Skin of body (tissue), 3 donors: ENCODE measurements around the gene NCOA1. TPM values are rescaled to one million over a fixed set of nuclear protein-coding genes. Genes with fewer than 3 reads are reported as not detected.

Experiments
- DNase-seq: peaks from one replicate; lab custom pipeline; 2025; lab: John Stamatoyannopoulos, UW
- small RNA-seq: library from RNA; depleted of rRNA; stranded (forward); fragments of <200 nt; gene quantifications from one replicate; pipeline ENCODE3, GENCODE V24; 2014; ENCODE audit warnings: low replicate concordance
- total RNA-seq: library from RNA; depleted of rRNA; stranded (reverse); fragments of >200 nt; gene quantifications from one replicate; pipeline ENCODE4 v1.2.3, GENCODE V29; 2014

Gene NCOA1
- total RNA-seq, 1 donor from 2014 or later: 77.2 TPM

DNA sequence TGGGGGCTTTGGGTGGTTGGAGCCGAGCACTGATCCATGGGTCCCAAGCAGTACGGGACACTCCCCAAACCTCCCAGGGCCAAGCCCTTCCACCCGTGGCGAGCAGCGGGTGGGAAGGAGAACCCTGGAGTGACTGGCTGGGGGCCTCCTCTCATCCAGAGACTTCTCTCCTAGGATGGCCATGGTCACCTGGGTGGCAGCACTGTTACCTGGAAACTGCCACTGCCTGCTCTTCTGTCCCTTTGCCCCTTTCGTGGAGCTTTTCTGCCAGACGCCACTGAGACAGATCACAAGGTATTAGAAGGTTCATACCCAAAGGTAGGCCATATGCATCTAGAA is 329.1 kb downstream of the NCOA1 start:
- DNase-seq: no peak

Small RNA genes lying within 50 kb of the gene (small RNA-seq; reads per million reads assigned to genes)
- gene RNA5SP88 (not detected), gene RNU6-936P (not detected)

Other genes starting within 250 kb of the NCOA1 start
- gene ITSN2, start 130.7 kb upstream of the NCOA1 start, total RNA-seq: 31.7 TPM